Activated CD8-positive, alpha-beta memory T cell treated with anti-CD3 and anti-CD28 coated beads for 36 hours (primary cell): ENCODE data around the gene MEIS1. TPM values are rescaled to one million over a fixed set of nuclear protein-coding genes. Genes with fewer than 3 reads are reported as not detected.

Experiments used
- CTCF ChIA-PET: fragments of 350-600 bp; sonication (Branson Sonifier 250); formaldehyde crosslinking; loops from one replicate; lab custom pipeline; 2021; ENCODE audit warnings: antibody characterized with exemption; lab: Charles Lee
- POLR2A ChIA-PET: fragments of 350-600 bp; sonication (Branson Sonifier 250); formaldehyde crosslinking; loops from one replicate; lab custom pipeline; 2021; ENCODE audit warnings: antibody characterized with exemption; lab: Charles Lee
- total RNA-seq, 2 experiments: library from RNA; stranded (reverse); gene quantifications; one replicate each; pipeline ENCODE4 v1.2.3, GENCODE V29; 2021

Gene MEIS1
- total RNA-seq, 2 experiments from 2014 or later: not detected

- POLR2A ChIA-PET: no interaction called here
- CTCF ChIA-PET: no interaction called here
Measured at GRCh38 chr2:66573821-66574233, 138.9 kb downstream of the MEIS1 start.

GRCh38 chr2:66574701-66575624, 140.0 kb downstream of the MEIS1 start:
- CTCF ChIA-PET: no interaction called here
- POLR2A ChIA-PET: interaction anchor here (0.7 kb wide), 1 partner anchor 1306 kb away, joined by 3 read pairs; no protein-coding TSS in a partner anchor

GRCh38 chr2:66575625-66576310, 140.8 kb downstream of the MEIS1 start:
- ChIA-PET POLR2A (interaction anchor here (0.7 kb wide), 1 partner anchor 1305 kb away, joined by 3 read pairs; no protein-coding TSS in a partner anchor), CTCF (no interaction called here)

GRCh38 chr2:66576311-66576560, 141.3 kb downstream of the MEIS1 start:
- POLR2A ChIA-PET: no interaction called here
- CTCF ChIA-PET: no interaction called here

GRCh38 chr2:66576561-66577320, 141.8 kb downstream of the MEIS1 start:
- ChIA-PET CTCF (no interaction called here), POLR2A (no interaction called here)

GRCh38 chr2:66577321-66578053, 142.6 kb downstream of the MEIS1 start:
- ChIA-PET CTCF (no interaction called here), POLR2A (no interaction called here)

GRCh38 chr2:66578054-66578686, 143.2 kb downstream of the MEIS1 start:
- POLR2A ChIA-PET: no interaction called here

GRCh38 chr2:66578687-66579106, 143.8 kb downstream of the MEIS1 start:
- ChIA-PET CTCF (no interaction called here), POLR2A (no interaction called here)

More at GRCh38 chr2:66578054-66578686, 143.2 kb downstream of the MEIS1 start:
- CTCF ChIA-PET: no interaction called here

- CTCF ChIA-PET: no interaction called here
- POLR2A ChIA-PET: no interaction called here
Measured at GRCh38 chr2:66579186-66580126, 144.5 kb downstream of the MEIS1 start.

GRCh38 chr2:66580166-66581049, 145.5 kb downstream of the MEIS1 start:
- CTCF ChIA-PET: no interaction called here

GRCh38 chr2:66581339-66582103, 146.6 kb downstream of the MEIS1 start:
- ChIA-PET POLR2A (no interaction called here), CTCF (no interaction called here)

More at GRCh38 chr2:66580166-66581049, 145.5 kb downstream of the MEIS1 start:
- POLR2A ChIA-PET: no interaction called here

- POLR2A ChIA-PET: no interaction called here
- CTCF ChIA-PET: no interaction called here
Measured at GRCh38 chr2:66582104-66582986, 147.4 kb downstream of the MEIS1 start.

- CTCF ChIA-PET: no interaction called here
- POLR2A ChIA-PET: no interaction called here
Measured at GRCh38 chr2:66582987-66583880, 148.3 kb downstream of the MEIS1 start.

- ChIA-PET CTCF (no interaction called here), POLR2A (no interaction called here)
Measured at GRCh38 chr2:66583881-66584280, 149.0 kb downstream of the MEIS1 start.
